ENCODE measurements around the gene PDE3B.
A peak's percentile ranks its signal among the peaks of the same experiment; 100 is the strongest.
"Not testable (repeated sequence)": the region's sequence is repeated elsewhere in the genome, so short reads cannot be mapped to it uniquely, and the experiment has no call there.

PDE3B gene

GRCh38 chr11:14740539-14740938, 96.9 kb downstream of the PDE3B start:
- not testable (repeated sequence) for H3K27ac ChIP-seq; DNase-seq (ENCODE audit: low read depth, low spot score)

GRCh38 chr11:14741195-14741594, 97.6 kb downstream of the PDE3B start:
- H3K27ac ChIP-seq: no peak overlapping the region
- DNase-seq (ENCODE audit: low read depth, low spot score): no peak

GRCh38 chr11:14742849-14743559, 99.4 kb downstream of the PDE3B start:
- no peak for DNase-seq (ENCODE audit: low read depth, low spot score)
- no peak overlapping the region for H3K27ac ChIP-seq

- DNase-seq (ENCODE audit: low read depth, low spot score); H3K27ac ChIP-seq: not testable (repeated sequence)
Measured at GRCh38 chr11:14743667-14744066, 100.1 kb downstream of the PDE3B start.

- no peak overlapping the region for H3K27ac ChIP-seq
Measured at GRCh38 chr11:14746857-14747395, 103.3 kb downstream of the PDE3B start.

GRCh38 chr11:14748090-14748489, 104.5 kb downstream of the PDE3B start:
- no peak overlapping the region for H3K27ac ChIP-seq

More at GRCh38 chr11:14746857-14747395, 103.3 kb downstream of the PDE3B start:
- no peak for DNase-seq (ENCODE audit: low read depth, low spot score)

GRCh38 chr11:14750911-14751310, 107.3 kb downstream of the PDE3B start:
- H3K27ac ChIP-seq: no peak overlapping the region
- DNase-seq (ENCODE audit: low read depth, low spot score): no peak

More at GRCh38 chr11:14748090-14748489, 104.5 kb downstream of the PDE3B start:
- no peak for DNase-seq (ENCODE audit: low read depth, low spot score)

GRCh38 chr11:14751975-14752407, 108.4 kb downstream of the PDE3B start:
- no peak overlapping the region for H3K27ac ChIP-seq
- no peak for DNase-seq (ENCODE audit: low read depth, low spot score)

GRCh38 chr11:14755140-14755539, 111.5 kb downstream of the PDE3B start:
- H3K27ac ChIP-seq: no peak overlapping the region
- DNase-seq (ENCODE audit: low read depth, low spot score): no peak

GRCh38 chr11:14756349-14756748, 112.7 kb downstream of the PDE3B start:
- H3K27ac ChIP-seq: no peak overlapping the region
- DNase-seq (ENCODE audit: low read depth, low spot score): no peak

- H3K27ac ChIP-seq; DNase-seq (ENCODE audit: low read depth, low spot score): not testable (repeated sequence)
Measured at GRCh38 chr11:14759300-14760012, 115.9 kb downstream of the PDE3B start.

- H3K27ac ChIP-seq: no peak overlapping the region
- no peak for DNase-seq (ENCODE audit: low read depth, low spot score)
Measured at GRCh38 chr11:14764179-14764578, 120.6 kb downstream of the PDE3B start.

GRCh38 chr11:14764579-14765527, 121.2 kb downstream of the PDE3B start:
- DNase-seq (ENCODE audit: low read depth, low spot score): peak; percentile 50
- H3K27ac ChIP-seq: no peak overlapping the region

GRCh38 chr11:14766585-14766984, 123.0 kb downstream of the PDE3B start:
- no peak for DNase-seq (ENCODE audit: low read depth, low spot score)
- H3K27ac ChIP-seq: no peak overlapping the region

GRCh38 chr11:14768526-14769188, 125.1 kb downstream of the PDE3B start:
- H3K27ac ChIP-seq: no peak overlapping the region
- no peak for DNase-seq (ENCODE audit: low read depth, low spot score)

GRCh38 chr11:14773755-14774154, 130.2 kb downstream of the PDE3B start:
- H3K27ac ChIP-seq: no peak overlapping the region
- no peak for DNase-seq (ENCODE audit: low read depth, low spot score)

GRCh38 chr11:14774721-14775120, 131.1 kb downstream of the PDE3B start:
- peak; percentile 68 for DNase-seq (ENCODE audit: low read depth, low spot score)
- H3K27ac ChIP-seq: no peak overlapping the region

GRCh38 chr11:14775897-14776296, 132.3 kb downstream of the PDE3B start:
- no peak for DNase-seq (ENCODE audit: low read depth, low spot score)
- H3K27ac ChIP-seq: no peak overlapping the region

GRCh38 chr11:14778460-14778859, 134.9 kb downstream of the PDE3B start:
- DNase-seq (ENCODE audit: low read depth, low spot score); H3K27ac ChIP-seq: not testable (repeated sequence)

GRCh38 chr11:14783788-14784187, 140.2 kb downstream of the PDE3B start:
- H3K27ac ChIP-seq: no peak overlapping the region
- no peak for DNase-seq (ENCODE audit: low read depth, low spot score)

Measured in epithelial cell of prostate (primary cell).